Activated T-cell treated with anti-CD3 and anti-CD28 coated beads, Interleukin-2, amount 50 U/mL, for 72 hours (primary cell): Measurements from ENCODE around the gene SPAG9. TPM values are rescaled to one million over a fixed set of nuclear protein-coding genes. Genes with fewer than 3 reads are reported as not detected.

Experiments used
- ATAC-seq, 2 donors: fragments of 150-1000 bp; cut with Tn5 transposase; replicated peaks in 1 of 2; 2 replicates each; pipeline ENCODE4 v1.10.0; 2021; ENCODE audit warnings: moderate library complexity in 2 of 2, mild to moderate bottlenecking in 1 of 2
- DNase-seq, 2 donors: peaks; one replicate each; pipeline ENCODE4 v3.0.0; 2021 to 2022; ENCODE audit warnings: mixed read lengths in 1 of 2
- H3K27ac Mint-ChIP-seq: one replicate; pipeline ENCODE4 v1.8.0; 2022; ENCODE audit warnings: mild to moderate bottlenecking, moderate library complexity, mixed read lengths
- H3K27me3 Mint-ChIP-seq: one replicate; pipeline ENCODE4 v1.8.0; 2022; ENCODE audit warnings: low read depth, mixed read lengths
- H3K36me3 Mint-ChIP-seq, 2 donors: one replicate each; pipeline ENCODE4 v1.8.0; 2022; ENCODE audit warnings: mixed read lengths in 2 of 2, mild to moderate bottlenecking in 1 of 2; ENCODE audit not compliant: insufficient read depth in 2 of 2
- H3K4me1 Mint-ChIP-seq: one replicate; pipeline ENCODE4 v1.8.0; 2022; ENCODE audit warnings: low read depth, mixed read lengths
- H3K4me3 Mint-ChIP-seq, 2 donors: one replicate each; pipeline ENCODE4 v1.8.0; 2022; ENCODE audit warnings: mild to moderate bottlenecking in 2 of 2, mixed read lengths in 2 of 2, moderate library complexity in 2 of 2
- H3K9me3 Mint-ChIP-seq, 2 donors: one replicate each; pipeline ENCODE4 v1.8.0; 2022; ENCODE audit warnings: mixed read lengths in 2 of 2
- total RNA-seq, 2 donors: library from RNA; stranded (reverse); gene quantifications; one replicate each; pipeline ENCODE4 v1.2.3, GENCODE V29; 2022

Gene SPAG9
- total RNA-seq, 2 donors from 2014 or later, result 55.0 to 69.8 TPM

DNA sequence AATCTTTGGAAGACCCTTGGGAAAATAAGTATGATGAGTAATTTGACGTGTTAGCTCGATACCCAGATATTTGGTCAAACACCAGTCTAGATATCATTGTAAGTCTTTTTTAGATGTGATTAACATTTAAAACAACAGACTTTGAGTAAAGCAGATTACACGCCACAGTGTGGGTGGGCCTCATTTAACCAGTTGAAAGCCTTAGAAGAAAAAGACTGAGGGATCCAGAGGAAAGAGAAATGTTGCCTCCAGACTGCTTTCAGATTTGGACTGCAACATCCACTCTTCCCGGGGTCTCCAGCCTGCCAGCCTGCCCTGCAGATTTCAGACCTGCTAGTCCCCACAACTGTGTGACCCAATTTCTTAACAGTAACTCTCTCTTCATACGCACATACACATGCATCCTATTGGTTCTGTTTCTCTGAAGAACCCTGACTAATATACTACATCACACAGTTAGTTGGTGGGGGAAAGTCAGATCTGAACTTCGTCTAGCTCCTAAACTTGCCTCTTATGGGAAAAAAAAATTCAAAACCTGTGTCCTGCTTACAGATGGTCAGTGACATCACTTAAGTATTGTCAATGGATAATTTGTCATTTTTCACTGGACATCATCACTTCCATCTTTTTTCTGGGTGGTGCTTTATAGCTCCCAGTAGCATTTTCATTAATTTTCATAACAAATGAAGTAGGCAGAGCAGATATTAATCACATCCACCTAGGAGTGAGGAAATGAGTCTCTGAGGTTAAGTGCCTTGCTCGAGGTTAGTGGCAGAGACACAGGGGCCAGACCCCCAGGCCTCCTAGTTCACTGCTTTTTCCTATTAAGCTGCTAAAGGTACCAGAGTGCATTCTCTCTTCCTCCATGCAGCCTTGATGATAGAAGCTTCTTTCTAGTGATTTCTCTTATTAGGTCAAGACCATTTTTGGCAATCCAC is 146.8 kb downstream of the SPAG9 start:
- Mint-ChIP-seq H3K27me3 (no peaks in the 10 kb centered on the region), H3K4me1 (peaks cover 14% of the 10 kb centered on the region), H3K9me3 (no peaks in the 10 kb centered on the region), H3K36me3 (peaks cover 9 to 12% of the 10 kb centered on the region in 2 donors), H3K4me3 (no peak overlapping the region), H3K27ac (no peak overlapping the region)
- DNase-seq, result no peak
- ATAC-seq, result peak; percentile 32 to 72

DNA sequence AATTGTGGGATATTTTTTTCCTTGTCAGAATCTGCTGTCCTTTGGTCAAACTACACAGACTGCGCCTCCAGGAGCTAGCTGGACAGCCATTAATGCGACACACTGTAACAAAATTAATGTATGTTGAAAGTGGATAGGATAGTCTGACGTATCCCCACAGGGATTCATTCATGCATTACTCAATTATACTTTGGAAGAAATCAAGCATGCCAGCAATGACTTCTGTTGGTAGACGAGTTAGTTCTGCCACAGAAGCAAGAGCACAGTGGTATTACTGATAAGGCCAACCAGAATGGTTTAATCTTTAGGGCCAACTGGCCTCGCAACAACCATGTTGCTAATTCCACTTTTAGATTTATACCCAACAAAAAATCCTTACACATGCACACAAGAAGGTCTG is 148.1 kb downstream of the SPAG9 start:
- Mint-ChIP-seq H3K36me3 (peaks cover 3 to 8% of the 10 kb centered on the region in 2 donors), H3K27me3 (no peaks in the 10 kb centered on the region), H3K4me3 (no peak overlapping the region), H3K4me1 (peaks cover 11% of the 10 kb centered on the region), H3K27ac (no peak overlapping the region), H3K9me3 (no peaks in the 10 kb centered on the region)
- no peak for ATAC-seq
- DNase-seq, result no peak

DNA sequence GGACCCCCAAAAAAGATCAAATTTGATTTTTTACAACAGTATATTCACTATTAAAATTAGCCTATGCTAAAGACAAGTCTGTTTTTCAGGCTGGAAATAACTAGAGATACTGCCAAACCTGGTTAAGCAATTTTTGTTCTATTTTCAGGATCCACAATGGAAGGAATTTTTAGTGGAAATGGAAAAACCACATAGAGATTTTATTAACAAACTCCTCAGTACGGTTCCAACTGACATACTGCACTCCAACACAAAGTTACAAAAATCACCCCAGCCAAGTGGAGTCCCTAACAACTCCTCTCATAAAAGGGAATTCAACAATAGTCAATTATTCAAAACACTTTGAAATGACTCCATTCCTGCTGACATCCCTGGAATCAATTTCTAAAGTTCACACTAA is 152.9 kb downstream of the SPAG9 start:
- Mint-ChIP-seq H3K27me3 (no peaks in the 10 kb centered on the region), H3K27ac (no peak overlapping the region), H3K4me1 (peaks cover 4% of the 10 kb centered on the region), H3K4me3 (no peak overlapping the region), H3K36me3 (peaks cover 0 to 9% of the 10 kb centered on the region in 2 donors), H3K9me3 (no peaks in the 10 kb centered on the region)
- DNase-seq, result no peak
- no peak for ATAC-seq

DNA sequence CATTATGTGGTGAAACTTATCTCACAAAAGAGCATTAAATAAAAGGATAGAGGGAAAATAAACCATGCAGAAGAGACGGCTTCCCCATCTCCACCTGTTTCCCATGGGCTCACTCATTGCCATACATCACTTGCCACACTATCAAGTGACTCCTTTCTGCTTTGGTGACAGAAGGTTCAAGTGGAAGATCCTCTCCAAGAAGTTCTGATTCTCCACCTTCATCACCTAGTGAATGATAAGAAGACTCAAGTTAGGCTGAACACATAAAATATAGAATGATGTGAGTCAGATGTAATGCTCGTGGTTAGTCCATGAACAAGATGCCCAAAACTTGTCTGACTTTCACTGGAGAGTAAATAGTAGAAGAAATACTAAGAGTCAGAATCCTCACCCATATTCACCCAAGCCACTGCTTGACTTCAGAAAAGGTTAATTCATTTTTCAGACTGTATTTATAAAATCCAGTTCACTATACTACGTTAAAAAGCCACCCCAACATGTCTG is 154.5 kb downstream of the SPAG9 start:
- H3K36me3 Mint-ChIP-seq, result peaks cover 0 to 9% of the 10 kb centered on the region in 2 donors
- H3K27ac Mint-ChIP-seq, result peak overlapping the region; percentile 71
- DNase-seq (no peak), ATAC-seq (peak; percentile 39 to 80)
- H3K4me1 Mint-ChIP-seq, result peaks cover 4% of the 10 kb centered on the region
- H3K4me3 Mint-ChIP-seq, result no peak overlapping the region
- H3K9me3 Mint-ChIP-seq, result no peaks in the 10 kb centered on the region
- no peaks in the 10 kb centered on the region for H3K27me3 Mint-ChIP-seq

DNA sequence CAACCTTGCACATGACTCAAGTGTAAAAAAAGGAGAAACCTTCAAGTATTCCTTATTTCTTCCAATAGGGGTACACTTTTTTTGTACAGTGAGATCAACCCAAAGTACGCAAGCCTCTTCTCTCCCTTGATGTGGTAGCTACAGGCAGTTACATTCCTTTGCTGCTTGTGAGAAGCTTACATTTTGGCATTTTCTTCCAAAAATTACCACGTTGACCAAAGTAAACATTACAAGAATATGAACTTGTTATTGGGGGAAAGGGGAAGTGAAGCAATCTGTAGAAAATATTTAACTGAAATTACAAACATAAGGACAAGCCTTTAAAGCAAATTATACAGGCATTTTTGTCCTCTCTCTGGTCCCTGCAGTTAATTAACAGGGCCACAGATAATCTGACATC is 157.5 kb downstream of the SPAG9 start:
- H3K9me3 Mint-ChIP-seq, result no peaks in the 10 kb centered on the region
- H3K27me3 Mint-ChIP-seq, result no peaks in the 10 kb centered on the region
- H3K36me3 Mint-ChIP-seq, result peaks cover 0 to 9% of the 10 kb centered on the region in 2 donors
- peaks cover 4% of the 10 kb centered on the region for H3K4me1 Mint-ChIP-seq
- H3K4me3 Mint-ChIP-seq, result no peak overlapping the region
- no peak for ATAC-seq
- no peak for DNase-seq
- H3K27ac Mint-ChIP-seq, result no peak overlapping the region

DNA sequence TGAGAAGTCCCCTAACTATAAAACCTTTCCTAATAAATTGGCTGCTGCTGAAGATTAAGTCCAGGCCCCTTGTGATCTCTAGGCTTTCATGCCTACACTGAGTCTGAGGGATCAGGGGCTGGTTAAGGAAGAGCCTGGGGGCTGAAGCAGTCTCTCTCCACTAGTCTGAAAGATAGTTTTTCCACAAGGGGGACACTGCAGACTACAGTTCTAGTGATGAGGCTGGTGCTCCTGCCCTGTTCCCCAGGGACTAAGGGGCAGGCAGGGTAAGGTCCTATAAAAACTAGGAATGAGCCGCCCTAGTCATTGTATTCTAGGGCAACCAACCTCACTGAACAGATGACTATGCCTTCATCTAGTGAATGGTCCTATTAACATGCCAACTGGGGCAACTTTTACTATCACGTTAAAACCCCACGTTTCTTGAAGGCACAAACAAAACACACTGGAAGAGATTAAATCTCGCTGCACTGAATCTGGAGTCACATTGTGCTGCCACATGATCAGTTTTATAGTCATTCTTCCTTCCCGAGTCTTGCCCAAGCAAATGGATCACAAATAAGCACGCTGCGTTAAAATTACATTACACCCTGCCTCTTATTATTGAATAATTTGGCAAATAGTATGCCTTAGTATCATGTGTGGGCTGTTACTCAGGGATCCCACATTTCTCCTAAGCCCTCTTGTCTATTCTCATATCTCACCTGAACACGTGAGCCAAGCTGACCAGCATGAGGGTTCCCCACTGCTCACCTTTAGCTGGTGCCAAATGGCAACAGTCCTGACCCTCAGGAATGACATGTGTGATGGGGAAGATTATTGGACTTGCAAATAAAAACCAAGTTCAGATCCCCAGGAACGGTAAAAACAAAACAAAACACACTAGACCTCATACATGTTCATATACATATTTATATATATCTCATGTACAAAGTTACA is 159.1 kb downstream of the SPAG9 start:
- no peak for DNase-seq
- Mint-ChIP-seq H3K9me3 (no peaks in the 10 kb centered on the region), H3K36me3 (peaks cover 0 to 9% of the 10 kb centered on the region in 2 donors), H3K4me1 (peaks cover 7% of the 10 kb centered on the region), H3K27ac (no peak overlapping the region), H3K4me3 (no peak overlapping the region), H3K27me3 (no peaks in the 10 kb centered on the region)
- ATAC-seq, result no peak

DNA sequence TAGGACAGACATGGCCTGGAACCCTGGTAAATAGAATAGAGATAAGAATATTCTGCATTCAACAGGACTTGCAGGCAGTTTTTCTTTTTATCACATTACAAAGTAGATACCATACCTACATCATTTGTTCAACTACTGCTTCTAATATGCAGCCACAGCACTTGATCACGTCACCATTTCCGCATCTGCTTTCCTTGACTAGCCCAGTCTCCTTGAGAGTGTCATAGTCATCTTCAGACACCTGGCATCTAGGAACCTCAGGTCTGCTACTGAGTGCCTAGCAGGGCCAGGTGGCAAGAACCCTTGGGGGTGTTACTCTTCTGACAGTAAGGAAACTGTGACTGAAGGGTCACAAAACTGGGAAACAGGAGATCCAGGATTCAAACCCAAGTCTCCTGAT is 161.3 kb downstream of the SPAG9 start:
- Mint-ChIP-seq H3K27ac (no peak overlapping the region), H3K36me3 (no peaks in the 10 kb centered on the region), H3K4me1 (peaks cover 5% of the 10 kb centered on the region), H3K9me3 (no peaks in the 10 kb centered on the region), H3K27me3 (no peaks in the 10 kb centered on the region), H3K4me3 (no peak overlapping the region)
- ATAC-seq (no peak), DNase-seq (no peak)

DNA sequence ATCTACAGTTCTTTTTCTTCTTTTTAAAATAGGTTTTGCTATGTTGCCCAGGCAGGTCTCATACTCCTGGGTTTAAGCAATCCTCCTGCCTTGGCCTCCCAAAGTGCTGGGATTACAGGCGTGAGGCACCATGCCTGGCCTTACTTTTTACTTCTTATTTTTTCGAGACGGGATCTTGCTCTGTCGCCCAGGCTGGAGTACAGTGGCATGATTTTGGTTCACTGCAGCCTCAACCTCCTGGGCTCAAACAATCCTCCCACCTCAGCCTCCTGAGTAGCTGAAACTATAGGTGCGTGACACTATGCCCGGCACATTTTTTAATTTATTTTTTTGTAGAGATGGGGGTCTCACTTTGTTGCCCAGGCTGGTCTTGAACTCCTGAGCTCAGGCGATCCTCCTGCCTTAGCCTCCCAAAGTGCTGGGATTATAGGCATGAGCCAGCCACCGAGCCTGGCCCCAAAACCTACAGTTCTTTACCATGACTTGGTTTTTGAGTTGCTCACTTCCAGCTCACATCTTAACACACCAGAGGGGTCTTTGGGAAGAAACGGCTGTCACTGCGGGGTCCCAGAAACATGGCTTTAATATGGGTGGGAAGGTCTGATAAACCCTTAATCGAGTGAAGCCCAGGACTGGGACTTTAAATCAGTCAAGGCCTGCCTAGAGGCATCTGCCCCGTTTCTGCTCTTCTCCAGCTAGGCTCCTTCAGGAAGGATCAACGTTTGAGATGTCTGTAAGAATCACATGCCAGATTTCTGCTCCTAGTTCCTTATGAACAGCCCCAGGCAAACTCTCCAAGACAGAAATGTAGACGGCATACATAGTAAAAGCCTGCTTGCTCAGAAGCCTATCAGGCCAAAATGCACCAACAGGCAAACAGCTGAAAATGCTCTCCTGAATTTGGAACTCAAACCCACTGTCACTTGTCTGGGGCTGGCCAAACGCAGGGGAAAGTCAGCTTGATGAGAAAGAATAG is 162.8 kb downstream of the SPAG9 start:
- no peaks in the 10 kb centered on the region for H3K27me3 Mint-ChIP-seq
- H3K27ac Mint-ChIP-seq, result peak overlapping the region; percentile 8
- peaks cover 5% of the 10 kb centered on the region for H3K4me1 Mint-ChIP-seq
- DNase-seq (no peak), ATAC-seq (no peak)
- H3K4me3 Mint-ChIP-seq, result no peak overlapping the region
- no peaks in the 10 kb centered on the region for H3K36me3 Mint-ChIP-seq
- no peaks in the 10 kb centered on the region for H3K9me3 Mint-ChIP-seq

DNA sequence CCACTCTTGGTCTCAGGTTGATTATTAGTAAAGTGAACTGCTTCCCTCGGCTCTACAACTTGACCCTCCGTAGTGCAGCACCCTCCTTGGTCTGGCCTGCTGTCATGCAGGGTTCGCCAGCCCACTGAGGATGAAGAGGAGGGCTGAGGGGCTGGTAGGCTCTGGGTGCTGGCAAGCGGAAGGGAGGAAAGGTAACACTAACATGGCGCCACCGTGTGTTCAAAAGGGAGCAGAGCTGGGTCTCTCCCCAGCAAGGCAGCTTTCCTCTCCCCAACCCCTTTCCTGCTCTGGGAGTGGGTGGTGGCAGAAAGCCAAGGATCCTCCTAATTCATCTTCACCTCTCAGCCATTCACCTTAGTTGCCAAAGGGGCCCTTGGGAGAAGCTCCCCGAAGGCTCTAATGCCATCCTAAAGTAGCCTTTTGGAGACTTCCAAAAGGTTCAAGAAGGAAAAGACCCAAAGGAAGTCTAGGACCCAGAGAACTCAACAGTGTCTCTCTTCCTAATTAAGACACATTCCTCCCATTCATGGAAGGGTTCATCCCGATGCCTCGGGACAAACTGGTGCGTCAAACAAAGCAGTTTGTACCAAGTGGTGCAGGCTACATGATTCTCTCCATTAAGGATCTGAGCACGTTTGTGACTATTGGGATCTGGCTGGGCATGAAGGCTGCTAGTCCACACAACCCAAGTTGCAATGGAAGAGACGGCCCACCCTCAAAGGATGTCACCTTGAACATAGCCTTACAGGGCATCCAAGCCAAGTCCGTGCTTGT is 163.7 kb downstream of the SPAG9 start:
- ATAC-seq (peak; percentile 82 to 86), DNase-seq (peak; percentile 67 to 73)
- Mint-ChIP-seq H3K4me3 (no peak overlapping the region), H3K9me3 (no peaks in the 10 kb centered on the region), H3K27me3 (no peaks in the 10 kb centered on the region), H3K27ac (no peak overlapping the region), H3K36me3 (no peaks in the 10 kb centered on the region), H3K4me1 (peaks cover 5% of the 10 kb centered on the region)

DNA sequence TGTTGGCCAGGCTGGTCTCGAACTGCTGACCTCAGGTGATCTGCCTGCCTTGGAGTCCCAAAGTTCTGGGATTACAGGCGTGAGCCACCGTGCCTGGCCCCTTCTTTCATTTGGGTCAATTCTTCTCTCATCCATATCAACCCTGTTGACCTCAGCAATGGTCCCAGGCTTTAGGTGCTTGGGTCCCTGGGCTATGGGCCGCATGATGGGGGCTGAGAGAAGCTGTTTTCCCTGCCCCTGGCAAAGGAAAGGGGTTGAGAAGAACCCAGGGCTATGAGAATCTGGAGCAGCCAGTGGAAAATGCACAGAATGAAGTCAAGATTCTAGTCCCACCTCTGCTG is 164.3 kb downstream of the SPAG9 start:
- no peaks in the 10 kb centered on the region for H3K27me3 Mint-ChIP-seq
- no peak overlapping the region for H3K27ac Mint-ChIP-seq
- no peaks in the 10 kb centered on the region for H3K36me3 Mint-ChIP-seq
- H3K4me1 Mint-ChIP-seq, result peaks cover 5% of the 10 kb centered on the region
- no peaks in the 10 kb centered on the region for H3K9me3 Mint-ChIP-seq
- DNase-seq (no peak), ATAC-seq (no peak)
- H3K4me3 Mint-ChIP-seq, result no peak overlapping the region

DNA sequence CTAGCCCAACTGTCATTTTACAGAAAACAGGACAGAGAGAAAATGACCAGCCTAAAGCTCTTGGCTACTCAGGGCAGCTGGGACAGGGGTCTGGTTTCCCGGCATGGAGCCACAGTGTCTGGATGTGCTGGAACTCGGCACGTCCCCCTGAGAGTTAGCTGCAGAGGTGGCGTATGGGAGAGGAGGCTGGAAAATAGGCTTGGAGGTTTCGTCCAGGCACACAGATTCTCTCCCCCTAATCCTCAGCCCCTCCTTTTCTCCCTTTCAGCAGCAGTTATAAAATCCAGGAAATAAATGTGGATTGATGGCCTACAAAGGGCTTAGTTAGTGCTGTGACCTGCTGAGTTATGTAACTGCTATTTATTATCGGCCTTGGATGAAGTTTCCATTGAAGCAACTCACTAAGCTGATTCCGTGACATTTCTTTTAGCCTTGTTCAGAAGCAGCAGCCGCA is 165.0 kb downstream of the SPAG9 start:
- no peak overlapping the region for H3K4me3 Mint-ChIP-seq
- no peaks in the 10 kb centered on the region for H3K36me3 Mint-ChIP-seq
- H3K27me3 Mint-ChIP-seq, result no peaks in the 10 kb centered on the region
- peaks cover 9% of the 10 kb centered on the region for H3K4me1 Mint-ChIP-seq
- no peak overlapping the region for H3K27ac Mint-ChIP-seq
- no peak for DNase-seq
- no peaks in the 10 kb centered on the region for H3K9me3 Mint-ChIP-seq
- no peak for ATAC-seq

DNA sequence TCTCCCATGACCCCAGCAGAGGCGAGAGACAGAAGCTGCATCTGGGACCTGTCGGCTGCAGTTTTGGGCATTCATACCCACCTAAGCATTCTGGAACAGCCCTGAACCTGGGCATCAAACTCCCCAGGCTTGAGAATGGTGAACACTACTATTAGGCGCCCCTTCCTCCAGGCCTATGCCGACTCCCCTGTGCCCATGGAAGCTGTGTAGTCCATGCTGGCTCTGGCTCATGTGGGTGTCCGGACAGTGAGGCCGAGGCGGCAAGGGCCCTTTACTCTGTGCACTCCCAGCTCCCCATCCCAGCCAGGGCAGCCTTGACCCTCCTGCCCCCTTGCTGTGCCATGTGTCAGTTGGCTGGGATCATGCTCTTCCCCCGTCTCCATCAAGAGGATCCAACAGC is 165.5 kb downstream of the SPAG9 start:
- Mint-ChIP-seq H3K36me3 (no peaks in the 10 kb centered on the region), H3K9me3 (no peaks in the 10 kb centered on the region), H3K27ac (no peak overlapping the region), H3K4me3 (no peak overlapping the region), H3K4me1 (peaks cover 12% of the 10 kb centered on the region), H3K27me3 (no peaks in the 10 kb centered on the region)
- no peak for ATAC-seq
- DNase-seq, result no peak
